GM12864 (cell line): Measurements from ENCODE around the gene GPATCH8.

Source experiments
- DNase-seq: peaks from one replicate; pipeline ENCODE4 v3.0.0-alpha.2; 2011; ENCODE audit warnings: low read depth
- H3K4me3 ChIP-seq: 2 replicates; pipeline ENCODE4 v1.5.1; 2011; ENCODE audit warnings: mild to moderate bottlenecking, low read depth, low read length, control low read depth
- TF ChIP-seq, protein P1 (sequence below): IDR thresholded peaks from 2 replicates; pipeline ENCODE4 v1.5.1; 2011; ENCODE audit warnings: low read depth, mild to moderate bottlenecking, moderate library complexity, low read length, control low read depth, inconsistent platforms; ENCODE audit errors: missing control alignments

The GPATCH8 gene

DNA sequence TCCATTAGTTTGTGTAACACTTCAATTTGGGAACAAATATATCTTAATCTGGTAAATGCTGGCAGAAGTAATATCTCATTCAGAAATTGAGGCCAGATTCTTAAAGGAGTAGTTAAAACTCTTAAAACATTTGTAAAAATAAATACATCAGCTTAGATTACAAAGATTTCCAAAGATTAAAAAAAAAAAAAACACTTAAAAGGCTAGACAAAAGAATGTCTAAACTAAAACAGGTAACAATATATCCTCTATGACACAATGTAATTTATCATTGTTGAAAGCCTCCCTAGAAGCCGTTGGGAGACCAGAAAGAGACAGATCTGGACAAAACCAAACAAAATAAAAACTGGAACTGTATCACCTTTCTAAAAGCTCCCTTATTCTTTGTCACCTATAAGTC, 3.5 kb downstream of the GPATCH8 start:
- H3K4me3 ChIP-seq, result no peak overlapping the region
- DNase-seq, result no peak
- TF ChIP-seq, protein P1, sequence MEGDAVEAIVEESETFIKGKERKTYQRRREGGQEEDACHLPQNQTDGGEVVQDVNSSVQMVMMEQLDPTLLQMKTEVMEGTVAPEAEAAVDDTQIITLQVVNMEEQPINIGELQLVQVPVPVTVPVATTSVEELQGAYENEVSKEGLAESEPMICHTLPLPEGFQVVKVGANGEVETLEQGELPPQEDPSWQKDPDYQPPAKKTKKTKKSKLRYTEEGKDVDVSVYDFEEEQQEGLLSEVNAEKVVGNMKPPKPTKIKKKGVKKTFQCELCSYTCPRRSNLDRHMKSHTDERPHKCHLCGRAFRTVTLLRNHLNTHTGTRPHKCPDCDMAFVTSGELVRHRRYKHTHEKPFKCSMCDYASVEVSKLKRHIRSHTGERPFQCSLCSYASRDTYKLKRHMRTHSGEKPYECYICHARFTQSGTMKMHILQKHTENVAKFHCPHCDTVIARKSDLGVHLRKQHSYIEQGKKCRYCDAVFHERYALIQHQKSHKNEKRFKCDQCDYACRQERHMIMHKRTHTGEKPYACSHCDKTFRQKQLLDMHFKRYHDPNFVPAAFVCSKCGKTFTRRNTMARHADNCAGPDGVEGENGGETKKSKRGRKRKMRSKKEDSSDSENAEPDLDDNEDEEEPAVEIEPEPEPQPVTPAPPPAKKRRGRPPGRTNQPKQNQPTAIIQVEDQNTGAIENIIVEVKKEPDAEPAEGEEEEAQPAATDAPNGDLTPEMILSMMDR, result no peak

DNA sequence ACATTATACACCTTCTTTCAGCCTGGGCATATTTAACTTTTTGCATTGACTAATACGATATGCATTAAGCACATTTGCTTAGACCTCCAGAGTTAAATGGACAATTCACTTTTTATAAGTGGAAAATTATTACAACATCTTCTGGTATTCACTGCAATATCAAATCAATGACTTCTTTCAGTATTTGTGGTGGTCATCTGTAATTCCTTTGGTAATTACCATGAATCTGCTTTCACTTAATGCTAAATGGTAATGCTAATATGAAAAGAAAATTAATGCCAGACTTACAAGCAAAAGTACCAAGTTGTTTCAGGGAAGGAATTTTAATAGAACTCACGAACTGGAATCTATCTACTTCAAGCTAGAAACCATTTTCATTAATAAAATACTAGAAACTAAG, 6.4 kb downstream of the GPATCH8 start:
- DNase-seq, result no peak
- TF ChIP-seq, protein P1, result no peak
- no peak overlapping the region for H3K4me3 ChIP-seq

DNA sequence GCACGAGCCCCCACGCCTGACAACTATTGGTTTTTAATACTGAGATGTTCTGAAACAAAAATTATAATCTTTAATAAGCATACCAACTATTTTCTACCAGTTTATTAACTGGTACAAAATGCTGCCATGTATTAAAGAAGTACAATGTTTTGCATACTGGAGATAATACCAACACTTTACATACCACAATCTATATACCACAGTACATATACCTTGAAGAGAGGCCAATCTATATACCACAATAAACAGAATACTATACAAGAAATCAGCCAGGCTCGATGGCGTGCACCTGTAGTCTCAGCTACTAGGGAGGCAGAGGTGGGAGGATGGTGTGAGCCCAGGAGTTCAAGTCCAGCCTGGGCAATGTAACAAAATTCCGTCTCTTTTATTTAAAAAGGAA, 9.9 kb downstream of the GPATCH8 start:
- DNase-seq, result no peak
- no peak overlapping the region for H3K4me3 ChIP-seq
- TF ChIP-seq, protein P1, result no peak

DNA sequence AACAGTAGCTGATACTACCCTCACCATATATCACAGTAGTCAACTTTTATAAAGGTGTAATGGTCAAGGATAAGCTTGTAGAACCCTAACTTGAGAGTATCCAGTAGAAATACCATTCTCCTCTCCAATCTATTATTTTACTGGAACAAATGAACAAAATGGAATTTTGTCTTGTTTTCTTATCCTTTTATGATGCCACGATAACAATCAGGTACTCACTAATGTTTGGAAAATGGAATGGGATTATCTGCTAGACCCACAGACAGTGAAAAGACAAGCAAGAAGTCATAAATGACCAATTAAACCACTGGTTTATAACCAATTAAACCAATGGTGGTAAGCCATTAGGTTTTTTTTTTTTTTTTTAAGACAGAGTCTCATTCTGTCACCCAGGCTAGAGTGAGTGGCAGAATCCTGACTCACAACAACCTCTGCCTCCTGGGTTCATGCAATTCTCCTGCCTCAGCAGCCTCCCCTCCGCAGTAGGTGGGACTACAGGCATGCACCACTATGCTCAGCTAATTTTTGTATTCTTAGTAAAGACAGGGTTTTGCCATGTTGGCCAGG, 10.4 kb downstream of the GPATCH8 start:
- TF ChIP-seq, protein P1, result no peak
- no peak overlapping the region for H3K4me3 ChIP-seq
- no peak for DNase-seq

DNA sequence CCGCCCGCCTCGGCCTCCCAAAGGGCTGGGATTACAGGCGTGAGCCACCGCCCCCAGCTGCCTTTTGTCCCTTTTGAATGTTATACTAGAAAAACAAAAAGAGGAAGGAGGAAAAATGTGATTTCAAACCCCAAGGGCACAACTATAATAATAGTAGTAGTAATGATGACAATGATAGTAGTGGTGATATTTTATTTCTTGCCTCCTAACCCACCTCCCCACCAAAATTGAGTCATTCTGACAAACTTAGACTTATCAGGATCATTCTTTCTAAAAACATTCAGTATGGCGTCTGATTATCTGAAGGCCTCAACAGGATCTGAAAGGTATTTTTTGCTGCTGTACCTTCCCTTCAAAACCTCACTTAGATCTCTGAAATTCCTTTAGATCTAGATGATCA, 13.6 kb downstream of the GPATCH8 start:
- TF ChIP-seq, protein P1, result no peak
- no peak overlapping the region for H3K4me3 ChIP-seq
- DNase-seq, result no peak

DNA sequence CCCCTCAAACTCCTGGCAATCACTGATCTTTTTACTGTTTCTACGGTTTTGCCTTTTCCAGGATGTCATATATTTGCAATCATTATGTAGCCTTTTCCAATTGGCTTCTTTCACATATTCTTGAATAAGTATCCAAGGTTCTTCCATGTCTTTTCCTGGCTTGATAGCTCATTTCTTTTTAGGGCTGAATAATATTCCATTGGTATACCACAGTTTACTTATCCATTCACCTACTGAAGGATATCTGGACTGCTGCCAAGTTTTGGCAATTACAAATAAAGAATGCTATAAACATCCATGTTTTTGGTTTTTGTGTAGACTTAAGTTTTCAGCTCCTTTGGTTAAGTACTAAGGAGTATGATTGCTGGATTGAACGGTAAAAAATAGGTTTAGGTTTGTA, 16.0 kb downstream of the GPATCH8 start:
- H3K4me3 ChIP-seq, result no peak overlapping the region
- DNase-seq, result no peak
- TF ChIP-seq, protein P1, result no peak

DNA sequence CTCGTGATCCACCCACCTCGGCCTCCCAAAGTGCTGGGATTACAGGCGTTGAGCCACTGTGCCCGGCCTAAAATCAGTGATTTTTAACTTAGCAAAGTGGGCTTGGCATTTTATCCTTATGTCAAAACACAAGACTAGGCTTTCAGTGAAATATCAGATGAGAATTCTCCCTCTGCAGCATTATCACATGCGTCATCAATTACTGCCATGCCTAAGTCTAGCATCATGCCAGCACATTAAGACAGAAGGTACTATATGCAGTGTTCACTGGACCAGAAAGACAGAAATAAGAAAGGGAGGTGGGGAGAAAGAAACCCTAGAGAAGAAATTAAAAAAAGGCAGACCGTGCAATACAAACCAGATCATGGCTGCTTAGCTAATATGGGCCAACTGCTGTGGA, 29.8 kb downstream of the GPATCH8 start:
- TF ChIP-seq, protein P1, result no peak
- no peak for DNase-seq

More for the DNA sequence above, 29.8 kb downstream of the GPATCH8 start:
- no peak overlapping the region for H3K4me3 ChIP-seq
